Fibroblast of mammary gland (primary cell): ENCODE data around the gene MAML3.

ENCODE experiments used
- DNase-seq: peaks from one replicate; pipeline ENCODE4 v3.0.0-alpha.2; 2010; ENCODE audit warnings: low read depth
- H3K4me3 ChIP-seq: 2 replicates; pipeline ENCODE4 v1.5.1; 2011; ENCODE audit warnings: low read depth, mild to moderate bottlenecking, low read length, moderate library complexity; ENCODE audit not compliant: control insufficient read depth
- CTCF ChIP-seq: conservative IDR thresholded peaks from 2 replicates; pipeline ENCODE4 v1.5.1; 2011; ENCODE audit warnings: low read depth, low read length, inconsistent platforms; ENCODE audit not compliant: control insufficient read depth, insufficient read depth

Gene MAML3

GRCh38 chr4:140186651-140187315 is 32.8 kb upstream of the MAML3 start:
- no peak for TF ChIP-seq CTCF
- peak; percentile 69 for DNase-seq
- no peak overlapping the region for H3K4me3 ChIP-seq

GRCh38 chr4:140186082-140186438 is 32.1 kb upstream of the MAML3 start:
- H3K4me3 ChIP-seq, result no peak overlapping the region
- no peak for DNase-seq
- no peak for TF ChIP-seq CTCF

GRCh38 chr4:140185412-140186081 is 31.6 kb upstream of the MAML3 start:
- no peak for TF ChIP-seq CTCF
- no peak overlapping the region for H3K4me3 ChIP-seq

GRCh38 chr4:140183270-140183669 is 29.3 kb upstream of the MAML3 start:
- no peak for TF ChIP-seq CTCF
- H3K4me3 ChIP-seq, result no peak overlapping the region
- DNase-seq, result no peak

More at GRCh38 chr4:140185412-140186081, 31.6 kb upstream of the MAML3 start:
- DNase-seq, result no peak

- no peak overlapping the region for H3K4me3 ChIP-seq
- no peak for TF ChIP-seq CTCF
- no peak for DNase-seq
These were observed 26.6 kb upstream of the MAML3 start for GRCh38 chr4:140180577-140180976.

- no peak overlapping the region for H3K4me3 ChIP-seq
- DNase-seq, result peak; percentile 69
- no peak for TF ChIP-seq CTCF
These were observed 22.8 kb upstream of the MAML3 start for GRCh38 chr4:140176735-140177134.
